IMR-90 (cell line): Measurements from ENCODE around the gene PRR23E. TPM values are rescaled to one million over a fixed set of nuclear protein-coding genes. Genes with fewer than 3 reads are reported as not detected.

ENCODE experiments used
- ATAC-seq: fragments of 200-7000 bp; cut with Tn5 transposase; 2 replicates; pipeline ENCODE4 v1.9.1; 2020; ENCODE audit warnings: low read depth, mild to moderate bottlenecking, moderate library complexity
- BruUV-seq: library from RNA; stranded (reverse); fragments of 400-500 nt; replicated peaks from 2 replicates; lab custom pipeline; 2021; lab: Mats Ljungman, UMichigan
- CTCF ChIA-PET: fragments of 300-600 bp; formaldehyde crosslinking; extraction: SDS; loops from one replicate; lab custom pipeline; 2021; ENCODE audit warnings: antibody characterized with exemption; lab: Yijun Ruan, JAX
- POLR2A ChIA-PET: fragments of 300-600 bp; sonication (Branson Sonifier 250); formaldehyde crosslinking; loops from one replicate; lab custom pipeline; 2022; ENCODE audit warnings: antibody characterized with exemption; ENCODE audit not compliant: unreplicated experiment; lab: Charles Lee
- DNase-seq: peaks from one replicate; pipeline ENCODE4 v3.0.0; 2013
- H2AFZ ChIP-seq: replicated peaks from 2 replicates; pipeline ENCODE3; 2013; ENCODE audit warnings: low read length, mild to moderate bottlenecking; ENCODE audit not compliant: poor library complexity
- H2AK5ac ChIP-seq: 2 replicates; pipeline ENCODE4 v1.6.1; 2013; ENCODE audit warnings: low read depth, low read length, inconsistent platforms
- H2AK9ac ChIP-seq: replicated peaks from 2 replicates; pipeline ENCODE3; 2013; ENCODE audit warnings: mild to moderate bottlenecking, low read depth, low read length, moderate library complexity; ENCODE audit not compliant: poor library complexity
- H2BK120ac ChIP-seq: 2 replicates; pipeline ENCODE4 v1.6.1; 2013; ENCODE audit warnings: low read depth, low read length, inconsistent platforms
- H2BK15ac ChIP-seq: 3 replicates; pipeline ENCODE4 v1.6.1; 2013; ENCODE audit warnings: low read depth, low read length, inconsistent platforms
- H2BK20ac ChIP-seq: 2 replicates; pipeline ENCODE4 v1.6.1; 2013; ENCODE audit warnings: low read depth, mild to moderate bottlenecking, inconsistent platforms, low read length, moderate library complexity
- H2BK5ac ChIP-seq: 2 replicates; pipeline ENCODE4 v1.6.1; 2013; ENCODE audit warnings: mild to moderate bottlenecking, low read depth, low read length, inconsistent platforms; ENCODE audit not compliant: poor library complexity, severe bottlenecking
- H3K14ac ChIP-seq: replicated peaks from 2 replicates; pipeline ENCODE4 v1.6.1; 2013; ENCODE audit warnings: low read depth, low read length, inconsistent platforms
- H3K18ac ChIP-seq: 2 replicates; pipeline ENCODE4 v1.6.1; 2013; ENCODE audit warnings: low read depth, low read length, control low read depth
- H3K23ac ChIP-seq: 2 replicates; pipeline ENCODE4 v1.6.1; 2013; ENCODE audit warnings: low read depth, low read length, inconsistent platforms
- H3K27ac ChIP-seq: 2 replicates; pipeline ENCODE4 v1.5.1; 2013; ENCODE audit warnings: mild to moderate bottlenecking, control low read depth, low read length; ENCODE audit not compliant: insufficient read depth
- H3K27me3 ChIP-seq: 2 replicates; pipeline ENCODE4 v1.6.1; 2013; ENCODE audit warnings: low read length; ENCODE audit not compliant: control insufficient read depth, insufficient read depth
- H3K36me3 ChIP-seq: 2 replicates; pipeline ENCODE4 v1.6.1; 2013; ENCODE audit warnings: low read length, mixed read lengths; ENCODE audit not compliant: control insufficient read depth, insufficient read depth
- H3K4ac ChIP-seq: 2 replicates; pipeline ENCODE4 v1.6.1; 2013; ENCODE audit warnings: low read depth, low read length, inconsistent platforms
- H3K4me1 ChIP-seq: 2 replicates; pipeline ENCODE4 v1.6.1; 2013; ENCODE audit warnings: low read length, mixed read lengths; ENCODE audit not compliant: control insufficient read depth, insufficient read depth
- H3K4me2 ChIP-seq: 2 replicates; pipeline ENCODE4 v1.6.1; 2013; ENCODE audit warnings: low read depth, mild to moderate bottlenecking, control low read depth, low read length, moderate library complexity
- H3K4me3 ChIP-seq: 2 replicates; pipeline ENCODE4 v1.5.1; 2013; ENCODE audit warnings: low read depth, mild to moderate bottlenecking, control low read depth, low read length, moderate library complexity; ENCODE audit not compliant: insufficient read depth
- H3K56ac ChIP-seq: 2 replicates; pipeline ENCODE4 v1.6.1; 2013; ENCODE audit warnings: low read length, inconsistent platforms; ENCODE audit not compliant: insufficient read depth; ENCODE audit errors: extremely low read depth
- H3K79me1 ChIP-seq, 2 experiments: 2 replicates each; pipeline ENCODE4 v1.6.1; 2013; ENCODE audit warnings: low read length in 2 of 2, inconsistent platforms in 1 of 2, low read depth in 1 of 2
- H3K9ac ChIP-seq: 2 replicates; pipeline ENCODE4 v1.6.1; 2013; ENCODE audit warnings: low read depth, low read length, control low read depth
- H3K9me1 ChIP-seq: 2 replicates; pipeline ENCODE4 v1.6.1; 2013; ENCODE audit warnings: low read length, inconsistent platforms; ENCODE audit not compliant: insufficient read depth
- H3K9me3 ChIP-seq: 2 replicates; pipeline ENCODE4 v1.6.1; 2013; ENCODE audit warnings: low read length; ENCODE audit not compliant: control insufficient read depth, insufficient read depth
- H4K20me1 ChIP-seq: 2 replicates; pipeline ENCODE4 v1.6.1; 2013; ENCODE audit warnings: low read length, inconsistent platforms; ENCODE audit not compliant: insufficient read depth
- H4K5ac ChIP-seq: 2 replicates; pipeline ENCODE4 v1.6.1; 2013; ENCODE audit warnings: mild to moderate bottlenecking, low read depth, low read length, control low read depth
- H4K8ac ChIP-seq, 2 experiments: 2 replicates each; pipeline ENCODE4 v1.6.1; 2013; ENCODE audit warnings: low read depth in 2 of 2, low read length in 2 of 2, control low read depth in 1 of 2, inconsistent platforms in 1 of 2
- H4K91ac ChIP-seq: 2 replicates; pipeline ENCODE4 v1.6.1; 2013; ENCODE audit warnings: low read depth, low read length, inconsistent platforms; ENCODE audit not compliant: insufficient read depth
- BHLHE40 ChIP-seq: fragments of 150-350 bp; IDR thresholded peaks from 2 replicates; pipeline ENCODE4 v1.6.1; 2016; ENCODE audit warnings: mild to moderate bottlenecking, low read depth, low read length
- CEBPB ChIP-seq: IDR thresholded peaks from 2 replicates; pipeline ENCODE4 v1.6.1; 2012; ENCODE audit warnings: low read depth, low read length, improper control_type of control experiment
- CHD1 ChIP-seq: IDR thresholded peaks from 2 replicates; pipeline ENCODE4 v1.6.1; 2012; ENCODE audit warnings: low read depth, low read length, improper control_type of control experiment
- FOS ChIP-seq: fragments of 150-350 bp; IDR thresholded peaks from 2 replicates; pipeline ENCODE4 v1.6.1; 2016; ENCODE audit warnings: low read depth, low read length
- MAFK ChIP-seq: IDR thresholded peaks from 2 replicates; pipeline ENCODE4 v1.6.1; 2012; ENCODE audit warnings: low read depth, low read length, improper control_type of control experiment
- MAZ ChIP-seq: IDR thresholded peaks from 2 replicates; pipeline ENCODE4 v1.6.1; 2012; ENCODE audit warnings: low read depth, mild to moderate bottlenecking, low read length, improper control_type of control experiment, moderate library complexity, borderline replicate concordance
- MXI1 ChIP-seq: IDR thresholded peaks from 2 replicates; pipeline ENCODE4 v1.6.1; 2012; ENCODE audit warnings: low read depth, mild to moderate bottlenecking, low read length, moderate library complexity, borderline replicate concordance
- NFE2L2 ChIP-seq: fragments of 150-350 bp; IDR thresholded peaks from 2 replicates; pipeline ENCODE4 v1.6.1; 2016; ENCODE audit warnings: low read depth, mild to moderate bottlenecking, low read length
- RAD21 ChIP-seq: IDR thresholded peaks from 2 replicates; pipeline ENCODE4 v1.6.1; 2012; ENCODE audit warnings: low read length, improper control_type of control experiment
- RFX5 ChIP-seq: IDR thresholded peaks from 2 replicates; pipeline ENCODE4 v1.8.0; 2012; ENCODE audit warnings: low read depth, mild to moderate bottlenecking, low read length, moderate library complexity
- SMC3 ChIP-seq: fragments of 150-350 bp; IDR thresholded peaks from 2 replicates; pipeline ENCODE4 v1.6.1; 2016; ENCODE audit warnings: low read depth, mild to moderate bottlenecking, antibody characterized with exemption, low read length, moderate library complexity
- WGBS, 2 experiments: methylation state at CpG; one replicate each; pipeline versions ENCODE4 v1.1.5 to v1.1.7; 2013; ENCODE audit warnings: missing lambda C conversion rate in 2 of 2; ENCODE audit not compliant: insufficient read length in 1 of 2; ENCODE audit errors: extremely low coverage in 2 of 2; 5-methylcytosine and 5-hydroxymethylcytosine counted together
- dilution Hi-C: fragments of 300-500 bp; cut with HindIII; formaldehyde crosslinking; loops from one replicate; pipeline ENCODE4 v1.14.3; 2018; ENCODE audit warnings: low sequenced_read_pairs; ENCODE audit not compliant: unreplicated experiment
- in situ Hi-C: fragments of 300-500 bp; cut with MboI; formaldehyde crosslinking; loops from 3 replicates; pipeline ENCODE4 v1.14.3; 2019; ENCODE audit warnings: low sequenced_read_pairs, inconsistent platforms, mixed read lengths
- intact Hi-C: fragments of 100-400 bp; cut with micrococcal nuclease; formaldehyde crosslinking; loops from 2 replicates; pipeline ENCODE4 v1.10.0; 2022
- polyA plus RNA-seq, 3 experiments: library from polyadenylated mRNA; depleted of rRNA; stranded (reverse); fragments of >200 nt; gene quantifications; 2 replicates each; pipeline ENCODE4 v1.2.3, GENCODE V29; 2012; ENCODE audit warnings: low replicate concordance in 1 of 3
- total RNA-seq: library from RNA; depleted of rRNA; stranded (reverse); fragments of >200 nt; gene quantifications from 2 replicates; pipeline ENCODE4 v1.2.3, GENCODE V29; 2012
- TF ChIP-seq, protein P1 (sequence below): conservative IDR thresholded peaks from 2 replicates; pipeline ENCODE4 v1.5.1; 2012; ENCODE audit warnings: mild to moderate bottlenecking, low read depth, low read length, improper control_type of control experiment
- TF ChIP-seq, protein P2 (sequence below): fragments of 150-350 bp; IDR thresholded peaks from 2 replicates; pipeline ENCODE4 v1.6.1; 2016; ENCODE audit warnings: low read depth, mild to moderate bottlenecking, low read length, moderate library complexity, borderline replicate concordance
- TF ChIP-seq, protein P3 (sequence below): fragments of 150-350 bp; IDR thresholded peaks from 2 replicates; pipeline ENCODE4 v1.6.1; 2017; ENCODE audit warnings: mild to moderate bottlenecking, antibody characterized with exemption, low read length, low read depth

Gene PRR23E
- total and polyA plus RNA-seq, 2 of the 4 experiments (the other 2 are of a cell fraction): not detected

DNA sequence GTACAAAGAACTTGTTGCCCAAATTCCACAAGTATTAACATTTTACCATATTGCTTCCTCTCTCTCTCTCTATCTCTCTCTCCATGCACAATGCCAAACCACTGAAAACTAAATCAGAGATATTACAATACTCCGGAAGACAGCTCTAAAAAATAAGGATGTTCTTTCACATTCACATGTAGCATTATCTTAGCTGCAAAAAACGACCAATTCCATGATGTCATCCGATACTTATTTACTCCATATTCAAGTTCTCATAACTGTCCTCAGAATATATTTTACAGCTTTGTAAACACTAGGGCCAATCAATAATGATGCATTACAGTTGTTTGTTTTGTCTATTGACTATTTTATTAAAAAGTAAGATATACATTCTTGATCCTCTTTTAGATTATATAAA, 7.7 kb upstream of the PRR23E start:
- ChIA-PET CTCF (no interaction called here), POLR2A (no interaction called here)
- H2BK15ac ChIP-seq: no peak overlapping the region
- no peak overlapping the region for H4K5ac ChIP-seq
- no peak overlapping the region for H3K56ac ChIP-seq
- H3K14ac ChIP-seq: no peak overlapping the region
- no peak overlapping the region for H2AK9ac ChIP-seq
- no peaks in the 10 kb centered on the region for H3K4me1 ChIP-seq
- H3K9me3 ChIP-seq: no peaks in the 10 kb centered on the region
- H3K18ac ChIP-seq: no peak overlapping the region
- dilution Hi-C loops (no loop called here), intact Hi-C loops (no loop called here), in situ Hi-C loops (no loop called here)
- H2AFZ ChIP-seq: no peak overlapping the region
- H4K8ac ChIP-seq: no peak overlapping the region
- no peaks in the 10 kb centered on the region for H3K36me3 ChIP-seq
- H3K23ac ChIP-seq: no peak overlapping the region
- no peak overlapping the region for H3K4ac ChIP-seq
- TF ChIP-seq MAZ: no peak
- TF ChIP-seq, protein P1, sequence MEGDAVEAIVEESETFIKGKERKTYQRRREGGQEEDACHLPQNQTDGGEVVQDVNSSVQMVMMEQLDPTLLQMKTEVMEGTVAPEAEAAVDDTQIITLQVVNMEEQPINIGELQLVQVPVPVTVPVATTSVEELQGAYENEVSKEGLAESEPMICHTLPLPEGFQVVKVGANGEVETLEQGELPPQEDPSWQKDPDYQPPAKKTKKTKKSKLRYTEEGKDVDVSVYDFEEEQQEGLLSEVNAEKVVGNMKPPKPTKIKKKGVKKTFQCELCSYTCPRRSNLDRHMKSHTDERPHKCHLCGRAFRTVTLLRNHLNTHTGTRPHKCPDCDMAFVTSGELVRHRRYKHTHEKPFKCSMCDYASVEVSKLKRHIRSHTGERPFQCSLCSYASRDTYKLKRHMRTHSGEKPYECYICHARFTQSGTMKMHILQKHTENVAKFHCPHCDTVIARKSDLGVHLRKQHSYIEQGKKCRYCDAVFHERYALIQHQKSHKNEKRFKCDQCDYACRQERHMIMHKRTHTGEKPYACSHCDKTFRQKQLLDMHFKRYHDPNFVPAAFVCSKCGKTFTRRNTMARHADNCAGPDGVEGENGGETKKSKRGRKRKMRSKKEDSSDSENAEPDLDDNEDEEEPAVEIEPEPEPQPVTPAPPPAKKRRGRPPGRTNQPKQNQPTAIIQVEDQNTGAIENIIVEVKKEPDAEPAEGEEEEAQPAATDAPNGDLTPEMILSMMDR: no peak
- TF ChIP-seq BHLHE40: no peak
- TF ChIP-seq CHD1: no peak
- TF ChIP-seq, protein P2, sequence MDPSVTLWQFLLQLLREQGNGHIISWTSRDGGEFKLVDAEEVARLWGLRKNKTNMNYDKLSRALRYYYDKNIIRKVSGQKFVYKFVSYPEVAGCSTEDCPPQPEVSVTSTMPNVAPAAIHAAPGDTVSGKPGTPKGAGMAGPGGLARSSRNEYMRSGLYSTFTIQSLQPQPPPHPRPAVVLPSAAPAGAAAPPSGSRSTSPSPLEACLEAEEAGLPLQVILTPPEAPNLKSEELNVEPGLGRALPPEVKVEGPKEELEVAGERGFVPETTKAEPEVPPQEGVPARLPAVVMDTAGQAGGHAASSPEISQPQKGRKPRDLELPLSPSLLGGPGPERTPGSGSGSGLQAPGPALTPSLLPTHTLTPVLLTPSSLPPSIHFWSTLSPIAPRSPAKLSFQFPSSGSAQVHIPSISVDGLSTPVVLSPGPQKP: no peak
- TF ChIP-seq, protein P3, sequence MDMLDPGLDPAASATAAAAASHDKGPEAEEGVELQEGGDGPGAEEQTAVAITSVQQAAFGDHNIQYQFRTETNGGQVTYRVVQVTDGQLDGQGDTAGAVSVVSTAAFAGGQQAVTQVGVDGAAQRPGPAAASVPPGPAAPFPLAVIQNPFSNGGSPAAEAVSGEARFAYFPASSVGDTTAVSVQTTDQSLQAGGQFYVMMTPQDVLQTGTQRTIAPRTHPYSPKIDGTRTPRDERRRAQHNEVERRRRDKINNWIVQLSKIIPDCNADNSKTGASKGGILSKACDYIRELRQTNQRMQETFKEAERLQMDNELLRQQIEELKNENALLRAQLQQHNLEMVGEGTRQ: no peak
- TF ChIP-seq MXI1: no peak
- TF ChIP-seq CEBPB: no peak
- no peak for TF ChIP-seq FOS
- TF ChIP-seq MAFK: no peak
- no peak for TF ChIP-seq RAD21
- no peak for TF ChIP-seq NFE2L2
- no peak for TF ChIP-seq SMC3
- TF ChIP-seq RFX5: no peak
- no peak overlapping the region for H3K4me3 ChIP-seq
- H4K20me1 ChIP-seq: no peaks in the 10 kb centered on the region
- H2AK5ac ChIP-seq: no peak overlapping the region
- H3K79me1 ChIP-seq: no peaks in the 10 kb centered on the region
- no peak overlapping the region for H2BK5ac ChIP-seq
- no peak overlapping the region for H2BK20ac ChIP-seq
- H3K9me1 ChIP-seq: no peaks in the 10 kb centered on the region
- H4K91ac ChIP-seq: no peak overlapping the region
- DNase-seq (no peak), ATAC-seq (no peak)
- BruUV-seq: no TSS peak
- no peak overlapping the region for H3K27ac ChIP-seq
- peaks cover 2% of the 10 kb centered on the region for H3K27me3 ChIP-seq
- no peak overlapping the region for H3K4me2 ChIP-seq
- no peak overlapping the region for H2BK120ac ChIP-seq
- H3K9ac ChIP-seq: no peak overlapping the region
- no CpG with 5 or more reads among the region's 3 CpGs for WGBS, 2 experiments
